ENCODE results near the gene KIF1B.

- TF ChIP-seq CTCF (IDR thresholded peaks at IDR 0.05), result no peak
- no peak for TF ChIP-seq POLR2A (IDR thresholded peaks at IDR 0.05)
Measured at GRCh38 chr1:10347109-10347508, 136.7 kb downstream of the KIF1B start.
